Left kidney (tissue), 2 donors: ENCODE results near the gene RASSF1. TPM values are rescaled to one million over a fixed set of nuclear protein-coding genes. Genes with fewer than 3 reads are reported as not detected.
"Not testable (repeated sequence)": the region's sequence is repeated elsewhere in the genome, so short reads cannot be mapped to it uniquely, and the experiment has no call there.

Experiments
- DNase-seq: peaks from one replicate; pipeline ENCODE4 v3.0.0-alpha.2; 2013
- polyA plus RNA-seq: library from polyadenylated mRNA; unstranded; fragments of 120-200 nt; gene quantifications from one replicate; pipeline ENCODE4 v1.2.1, GENCODE V29; 2013; ENCODE audit not compliant: insufficient read length

RASSF1 gene
- polyA plus RNA-seq, 1 donor: 19.6 TPM

DNA sequence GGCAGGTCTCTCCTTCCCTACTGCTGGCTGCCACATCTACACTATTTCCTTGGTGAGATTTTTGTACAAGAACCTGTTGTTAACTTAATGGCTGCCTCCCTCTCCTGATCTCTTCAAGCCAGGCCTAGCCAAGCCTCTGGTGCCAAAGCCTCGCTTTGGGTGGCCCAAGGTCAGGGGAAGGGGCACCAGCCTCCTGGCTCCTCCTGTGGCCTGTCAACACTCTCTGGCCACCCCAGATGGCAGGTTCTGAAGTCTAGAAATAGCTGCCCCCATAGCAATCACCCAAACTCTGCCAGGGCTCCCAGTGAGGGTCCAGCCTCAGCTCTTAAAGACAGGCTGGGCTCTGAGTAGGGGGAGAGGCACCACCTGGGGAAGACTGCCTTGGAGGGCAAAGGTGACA is 53.4 kb downstream of the RASSF1 start:
- DNase-seq: no peak

DNA sequence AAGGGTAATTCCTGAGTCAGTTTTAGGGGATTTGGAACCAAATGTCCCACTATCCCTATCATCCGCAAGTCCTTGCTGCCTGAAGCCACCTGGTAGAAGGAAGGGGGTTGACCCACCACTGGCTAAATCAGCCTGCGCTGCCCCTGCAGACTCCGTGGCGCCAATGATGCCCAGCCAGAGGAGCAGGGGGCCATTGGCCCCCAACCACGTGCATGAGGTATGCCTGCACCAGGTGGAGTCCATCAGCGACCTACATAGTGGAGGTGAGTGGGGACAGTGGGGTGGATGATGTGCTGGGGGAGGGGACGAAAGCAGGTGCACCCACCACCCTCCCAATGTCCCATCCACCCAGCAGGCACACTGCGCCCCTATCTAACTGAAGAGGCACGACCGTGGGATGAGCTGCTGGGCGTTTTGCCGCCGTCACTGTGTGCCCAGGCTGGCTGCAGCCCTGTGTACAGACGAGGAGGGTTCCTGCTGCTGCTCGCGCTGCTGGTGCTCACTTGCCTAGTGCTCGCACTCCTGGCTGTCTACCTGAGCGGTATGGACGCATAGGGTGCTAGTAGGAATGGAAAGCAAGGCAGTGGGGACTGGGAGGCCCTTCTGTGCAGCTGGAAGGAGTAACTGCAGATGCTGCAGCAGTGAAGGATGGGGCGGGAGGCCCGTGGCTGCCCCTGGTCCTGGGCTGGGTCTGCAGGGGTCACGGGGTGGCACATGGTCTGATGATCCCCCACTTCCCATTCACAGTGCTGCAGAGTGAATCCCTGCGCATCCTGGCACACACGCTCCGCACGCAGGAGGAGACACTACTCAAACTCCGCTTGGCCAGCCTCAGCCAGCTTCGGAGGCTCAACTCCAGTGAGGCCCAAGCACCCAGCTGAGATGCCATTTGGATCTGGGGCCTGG is 54.1 kb downstream of the RASSF1 start:
- no peak for DNase-seq

DNA sequence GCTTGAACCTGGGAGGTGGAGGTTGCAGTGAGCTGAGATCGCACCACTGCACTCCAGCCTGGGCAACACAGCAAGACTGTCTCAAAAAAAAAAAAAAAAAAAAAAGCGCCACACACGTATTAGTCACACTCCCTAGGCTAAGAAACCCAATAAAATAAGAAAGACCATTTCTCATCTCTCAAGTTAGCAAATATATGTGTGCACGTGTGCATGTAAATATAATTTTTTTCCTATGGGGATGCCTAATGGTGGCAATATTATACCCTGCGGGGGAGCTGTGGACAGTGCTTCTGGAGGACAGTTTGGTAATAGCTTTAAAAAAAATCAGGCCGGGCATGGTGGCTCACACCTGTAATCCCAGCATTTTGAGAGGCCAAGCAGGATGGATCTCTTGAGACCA is 56.5 kb downstream of the RASSF1 start:
- DNase-seq: not testable (repeated sequence)

Other genes starting within 250 kb of the RASSF1 start
- 69.8 TPM for gene SEMA3F, start 185.5 kb downstream of the RASSF1 start, polyA plus RNA-seq
- gene GNAT1, start 149.2 kb downstream of the RASSF1 start, polyA plus RNA-seq: not detected
- 9.4 TPM for gene SLC38A3, start 135.6 kb downstream of the RASSF1 start, polyA plus RNA-seq
- 181 TPM for gene GNAI2, start 104.6 kb downstream of the RASSF1 start, polyA plus RNA-seq
- gene SEMA3B, start 71.7 kb downstream of the RASSF1 start, polyA plus RNA-seq: 78.6 TPM
- 0.58 TPM for gene LSMEM2, start 61.7 kb downstream of the RASSF1 start, polyA plus RNA-seq
- gene IFRD2, start 48.4 kb downstream of the RASSF1 start, polyA plus RNA-seq: 37.0 TPM
- gene HYAL3, start 41.4 kb downstream of the RASSF1 start, polyA plus RNA-seq: 4.1 TPM
- gene NAA80, start 41.4 kb downstream of the RASSF1 start, polyA plus RNA-seq: 9.8 TPM
- gene HYAL1, start 37.3 kb downstream of the RASSF1 start, polyA plus RNA-seq: 6.5 TPM
- 53.6 TPM for gene HYAL2, start 18.1 kb downstream of the RASSF1 start, polyA plus RNA-seq
- 22.0 TPM for gene TUSC2, start 12.6 kb downstream of the RASSF1 start, polyA plus RNA-seq
- 4.2 TPM for gene ZMYND10, start 4.9 kb upstream of the RASSF1 start, polyA plus RNA-seq
- gene NPRL2, start 9.9 kb upstream of the RASSF1 start, polyA plus RNA-seq: 34.8 TPM
- gene CYB561D2, start 10.0 kb upstream of the RASSF1 start, polyA plus RNA-seq: 14.1 TPM
- gene TMEM115, start 18.7 kb upstream of the RASSF1 start, polyA plus RNA-seq: 28.6 TPM
- 14.6 TPM for gene CACNA2D2, start 162.8 kb upstream of the RASSF1 start, polyA plus RNA-seq
- gene C3orf18, start 226.9 kb upstream of the RASSF1 start, polyA plus RNA-seq: 19.4 TPM
- 22.8 TPM for gene HEMK1, start 228.7 kb upstream of the RASSF1 start, polyA plus RNA-seq